Fibroblast of the conjunctiva (primary cell): ENCODE data around the gene ZNF641.

Experiments used
- DNase-seq: peaks from one replicate; pipeline ENCODE4 v3.0.0-alpha.2; 2010; ENCODE audit warnings: low read depth

Gene ZNF641

GRCh38 chr12:48350249-48351021 lies at the start of gene ZNF641:
TSS of gene ZNF641 (minus strand) at chr12:48350919. CDS start at chr12:48348090, 2,829 bp downstream.
- peak; percentile 32 for DNase-seq

- no peak for DNase-seq
Observed at GRCh38 chr12:48390026-48390425, 39.3 kb upstream of the ZNF641 start.

- DNase-seq, result no peak
Observed at GRCh38 chr12:48389409-48389808, 38.7 kb upstream of the ZNF641 start.

- DNase-seq, result no peak
Observed at GRCh38 chr12:48388938-48389337, 38.2 kb upstream of the ZNF641 start.

GRCh38 chr12:48388460-48388859 lies 37.7 kb upstream of the ZNF641 start:
- DNase-seq, result no peak

GRCh38 chr12:48380596-48380995 lies 29.9 kb upstream of the ZNF641 start:
- no peak for DNase-seq

- no peak for DNase-seq
Observed at GRCh38 chr12:48379794-48380193, 29.1 kb upstream of the ZNF641 start.

- DNase-seq, result no peak
Observed at GRCh38 chr12:48377646-48378045, 26.9 kb upstream of the ZNF641 start.

- no peak for DNase-seq
Observed at GRCh38 chr12:48374164-48374563, 23.4 kb upstream of the ZNF641 start.

GRCh38 chr12:48366131-48366530 lies 15.4 kb upstream of the ZNF641 start:
- DNase-seq, result no peak

- no peak for DNase-seq
Observed at GRCh38 chr12:48361664-48362339, 11.1 kb upstream of the ZNF641 start.

- DNase-seq, result no peak
Observed at GRCh38 chr12:48358937-48359513, 8.3 kb upstream of the ZNF641 start.

- no peak for DNase-seq
Observed at GRCh38 chr12:48356041-48356768, 5.5 kb upstream of the ZNF641 start.

GRCh38 chr12:48352157-48352760 lies 1.5 kb upstream of the ZNF641 start:
- no peak for DNase-seq

- peak; percentile 30 for DNase-seq
Observed at GRCh38 chr12:48351022-48351708, 446 bp upstream of the ZNF641 start.

GRCh38 chr12:48349471-48349870 lies 1.2 kb downstream of the ZNF641 start:
- peak; percentile 8 for DNase-seq

- DNase-seq, result no peak
Observed at GRCh38 chr12:48342980-48343379, 7.7 kb downstream of the ZNF641 start.

- DNase-seq, result no peak
Observed at GRCh38 chr12:48340943-48341342, 9.8 kb downstream of the ZNF641 start.

- DNase-seq, result no peak
Observed at GRCh38 chr12:48339442-48340117, 11.1 kb downstream of the ZNF641 start.

GRCh38 chr12:48336564-48336963 lies 14.2 kb downstream of the ZNF641 start:
- no peak for DNase-seq

- DNase-seq, result no peak
Observed at GRCh38 chr12:48336061-48336460, 14.7 kb downstream of the ZNF641 start.
